PC-3 (cell line): ENCODE measurements around the gene EGF. TPM values are rescaled to one million over a fixed set of nuclear protein-coding genes. Genes with fewer than 3 reads are reported as not detected.
A peak's percentile ranks its signal among the peaks of the same experiment; 100 is the strongest.

ENCODE experiments used
- ATAC-seq: fragments of 200-7000 bp; cut with Tn5 transposase; 2 replicates; pipeline ENCODE4 v1.9.1; 2020; ENCODE audit warnings: mild to moderate bottlenecking, moderate library complexity
- BruUV-seq: library from RNA; stranded (reverse); fragments of 400-500 nt; replicated peaks from 2 replicates; lab custom pipeline; 2021; lab: Mats Ljungman, UMichigan
- CTCF ChIA-PET: fragments of 300-600 bp; sonication (Branson Sonifier 250); formaldehyde crosslinking; loops from one replicate; lab custom pipeline; 2022; ENCODE audit warnings: antibody characterized with exemption; lab: Charles Lee
- POLR2A ChIA-PET: fragments of 300-600 bp; sonication (Branson Sonifier 250); formaldehyde crosslinking; loops from one replicate; lab custom pipeline; 2022; ENCODE audit warnings: antibody characterized with exemption; ENCODE audit not compliant: unreplicated experiment; lab: Charles Lee
- DNase-seq: peaks from one replicate; pipeline ENCODE4 v3.0.0-alpha.2; 2015
- H2AFZ ChIP-seq: fragments of 300-600 bp; sonication (generic); 2 replicates; pipeline ENCODE4 v1.6.0; 2016; ENCODE audit warnings: antibody characterized with exemption, low read length
- H3F3A ChIP-seq: fragments of 300-600 bp; sonication (generic); one replicate; pipeline ENCODE4 v1.6.0; 2017; ENCODE audit warnings: antibody characterized with exemption, low read length, control low read depth, mild to moderate bottlenecking; ENCODE audit not compliant: unreplicated experiment
- H3K27ac ChIP-seq: fragments of 300-600 bp; sonication (generic); 2 replicates; pipeline ENCODE4 v1.5.1; 2016; ENCODE audit warnings: mild to moderate bottlenecking, low read length
- H3K27me3 ChIP-seq: fragments of 300-600 bp; sonication (generic); 2 replicates; pipeline ENCODE4 v1.6.1; 2016; ENCODE audit warnings: low read length, mixed read lengths
- H3K36me3 ChIP-seq: fragments of 300-600 bp; sonication (generic); 2 replicates; pipeline ENCODE4 v1.6.1; 2016; ENCODE audit warnings: low read depth, mixed run types, low read length, mixed read lengths
- H3K4me1 ChIP-seq: fragments of 300-600 bp; sonication (generic); 2 replicates; pipeline ENCODE4 v1.5.1; 2016; ENCODE audit warnings: low read length; ENCODE audit not compliant: insufficient read depth
- H3K4me2 ChIP-seq: fragments of 300-600 bp; sonication (generic); 2 replicates; pipeline ENCODE4 v1.6.0; 2016; ENCODE audit warnings: low read length
- H3K4me3 ChIP-seq: fragments of 300-600 bp; sonication (generic); 2 replicates; pipeline ENCODE4 v1.5.1; 2016; ENCODE audit warnings: mild to moderate bottlenecking, low read length, mixed read lengths
- H3K79me2 ChIP-seq: fragments of 300-600 bp; sonication (generic); 2 replicates; pipeline ENCODE4 v1.6.1; 2017; ENCODE audit warnings: low read length, mixed read lengths
- H3K9ac ChIP-seq: fragments of 300-600 bp; sonication (generic); 2 replicates; pipeline ENCODE4 v1.6.0; 2016; ENCODE audit warnings: mild to moderate bottlenecking, low read length
- H3K9me2 ChIP-seq: fragments of 300-600 bp; sonication (generic); replicated peaks from 2 replicates; pipeline ENCODE4 v1.6.1; 2016; ENCODE audit warnings: mixed run types, low read length, mixed read lengths
- H3K9me3 ChIP-seq: fragments of 300-600 bp; sonication (generic); 2 replicates; pipeline ENCODE4 v1.6.1; 2016; ENCODE audit warnings: low read length, mixed read lengths
- H4K20me1 ChIP-seq: fragments of 300-600 bp; sonication (generic); 2 replicates; pipeline ENCODE4 v1.6.1; 2016; ENCODE audit warnings: low read length, mixed read lengths
- CTCF ChIP-seq: fragments of 300-600 bp; sonication (generic); conservative IDR thresholded peaks from 2 replicates; pipeline ENCODE4 v1.5.1; 2017; ENCODE audit warnings: antibody characterized with exemption, low read depth, mild to moderate bottlenecking, low read length
- EZH2 ChIP-seq: fragments of 300-600 bp; sonication (generic); IDR thresholded peaks from one replicate; pipeline ENCODE4 v1.6.1; 2017; ENCODE audit warnings: antibody characterized with exemption, mild to moderate bottlenecking, low read length; ENCODE audit not compliant: unreplicated experiment
- EZH2phosphoT487 ChIP-seq: fragments of 300-600 bp; sonication (generic); IDR thresholded peaks from 2 replicates; pipeline ENCODE4 v1.6.1; 2018; ENCODE audit warnings: mild to moderate bottlenecking, antibody characterized with exemption, low read length, borderline replicate concordance
- intact Hi-C: fragments of 100-400 bp; cut with micrococcal nuclease; formaldehyde crosslinking; loops from 2 replicates; pipeline ENCODE4 v1.9.0; 2023
- total RNA-seq: library from RNA; depleted of rRNA; stranded (reverse); fragments of >200 nt; gene quantifications from 2 replicates; pipeline ENCODE4 v1.2.3, GENCODE V29; 2014

Gene EGF
- total RNA-seq, 1 experiment from 2014 or later, result 6.1 TPM

DNA sequence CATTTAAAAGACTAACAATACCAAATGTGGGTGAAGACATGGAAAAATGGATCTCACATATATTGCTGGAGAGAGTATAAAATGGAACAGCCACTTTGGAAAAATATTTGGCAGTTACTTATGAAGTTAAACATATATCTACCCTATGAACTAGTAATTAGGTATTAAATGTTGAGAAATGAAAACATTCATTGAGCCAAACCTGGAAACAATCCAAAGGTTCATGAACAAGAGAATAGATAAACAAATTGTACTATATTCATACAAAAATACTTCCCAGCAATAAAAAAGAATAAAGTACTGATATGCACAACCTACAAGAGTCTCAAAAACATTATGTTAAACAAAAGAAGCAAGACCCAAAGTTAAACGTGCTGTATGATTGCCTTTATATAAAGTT, 4.0 kb upstream of the EGF start:
- no peak for DNase-seq
- Histone ChIP-seq H3K9ac (no peak overlapping the region), H3K36me3 (no peaks in the 10 kb centered on the region), H3K27me3 (no peaks in the 10 kb centered on the region), H2AFZ (no peak overlapping the region), H3K4me1 (peaks cover 17% of the 10 kb centered on the region), H4K20me1 (no peaks in the 10 kb centered on the region), H3K9me3 (no peaks in the 10 kb centered on the region), H3F3A (no peaks in the 10 kb centered on the region), H3K27ac (no peak overlapping the region), H3K4me2 (no peak overlapping the region), H3K4me3 (no peak overlapping the region), H3K79me2 (peaks cover 10% of the 10 kb centered on the region), H3K9me2 (no peaks in the 10 kb centered on the region)
- no TSS peak for BruUV-seq
- ATAC-seq, result no peak
- POLR2A ChIA-PET, result no interaction called here
- no peak for TF ChIP-seq CTCF
- TF ChIP-seq EZH2phosphoT487, result no peak
- TF ChIP-seq EZH2, result no peak
- CTCF ChIA-PET, result no interaction called here
- intact Hi-C loops, result no loop called here

DNA sequence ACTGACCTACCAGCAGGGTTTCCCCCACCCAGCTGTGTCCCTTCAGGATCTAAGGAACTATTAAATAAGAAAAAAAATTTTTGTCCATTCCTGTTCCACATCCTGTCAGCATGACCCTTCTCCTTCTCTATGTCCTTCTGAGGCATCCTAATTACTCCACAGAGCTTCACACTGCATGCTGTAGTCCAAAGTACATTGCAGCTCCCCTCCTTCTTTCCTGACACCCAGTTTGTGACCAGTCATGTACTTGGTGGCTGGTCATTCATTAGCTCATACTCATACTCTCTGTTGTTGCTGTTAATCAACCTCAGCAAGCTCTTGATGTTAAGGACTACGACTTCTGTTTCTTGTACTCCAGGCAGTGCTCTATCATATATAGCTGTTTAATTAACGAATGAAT, 2.4 kb upstream of the EGF start:
- H3K4me1 ChIP-seq, result peaks cover 26% of the 10 kb centered on the region
- H3K4me2 ChIP-seq, result no peak overlapping the region
- no peak for TF ChIP-seq CTCF
- no peak for TF ChIP-seq EZH2
- no peak for TF ChIP-seq EZH2phosphoT487
- BruUV-seq, result no TSS peak
- H4K20me1 ChIP-seq, result no peaks in the 10 kb centered on the region
- no peaks in the 10 kb centered on the region for H3K9me3 ChIP-seq
- no peak for DNase-seq
- intact Hi-C loops, result no loop called here
- no peaks in the 10 kb centered on the region for H3K27me3 ChIP-seq
- H3K36me3 ChIP-seq, result no peaks in the 10 kb centered on the region
- ChIA-PET CTCF (no interaction called here), POLR2A (no interaction called here)
- H3K79me2 ChIP-seq, result peaks cover 25% of the 10 kb centered on the region
- H3K9me2 ChIP-seq, result no peaks in the 10 kb centered on the region
- no peak overlapping the region for H3K4me3 ChIP-seq
- H2AFZ ChIP-seq, result no peak overlapping the region
- H3F3A ChIP-seq, result no peaks in the 10 kb centered on the region
- no peak overlapping the region for H3K27ac ChIP-seq
- no peak overlapping the region for H3K9ac ChIP-seq
- no peak for ATAC-seq

DNA sequence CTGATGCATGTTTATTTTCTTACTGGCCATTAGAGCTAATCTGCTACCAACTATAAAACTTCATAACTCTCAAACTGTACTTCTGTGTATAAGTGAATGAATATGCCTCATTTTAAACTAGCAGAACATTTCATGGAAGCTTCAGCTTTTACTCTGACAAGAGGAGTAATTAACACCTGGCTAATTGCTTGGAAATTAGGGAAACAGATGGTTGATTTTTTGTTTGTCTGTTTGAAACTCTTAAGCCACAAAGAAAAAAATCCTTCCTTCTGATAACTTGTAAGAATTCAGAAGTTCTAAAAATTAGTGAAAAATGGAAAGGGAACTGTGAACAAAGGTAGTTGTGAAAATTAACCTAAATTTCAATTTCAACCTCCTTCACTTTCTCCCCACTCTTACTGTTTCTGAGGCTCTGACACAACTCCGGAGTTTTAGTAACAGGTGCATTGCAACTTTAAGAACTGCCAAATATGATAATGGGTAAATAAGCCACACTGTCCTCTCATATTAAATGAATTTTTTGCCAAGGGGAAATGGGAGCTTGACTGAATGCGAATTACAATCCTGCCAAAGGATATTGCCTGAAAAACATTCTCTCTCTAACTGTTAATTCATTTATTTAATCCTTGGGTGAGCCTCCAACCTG, 1.0 kb downstream of the EGF start:
- Histone ChIP-seq H3K36me3 (no peaks in the 10 kb centered on the region), H3F3A (no peaks in the 10 kb centered on the region), H3K4me2 (peak overlapping the region; percentile 96), H3K27me3 (no peaks in the 10 kb centered on the region), H3K27ac (no peak overlapping the region), H3K9me2 (no peaks in the 10 kb centered on the region), H3K4me3 (peak overlapping the region; percentile 80), H3K4me1 (peaks cover 29% of the 10 kb centered on the region), H4K20me1 (no peaks in the 10 kb centered on the region), H3K9me3 (no peaks in the 10 kb centered on the region), H3K9ac (no peak overlapping the region), H3K79me2 (peaks cover 37% of the 10 kb centered on the region), H2AFZ (peak overlapping the region; percentile 91; the same call in 1 of the 2 replicates)
- POLR2A ChIA-PET, result no interaction called here
- no TSS peak for BruUV-seq
- ATAC-seq (no peak; the same call in 1 of the 2 replicates), DNase-seq (no peak)
- TF ChIP-seq CTCF (no peak), EZH2 (no peak), EZH2phosphoT487 (no peak)
- intact Hi-C loops, result loop anchor here (2.0 kb wide), 1 partner anchor 53 kb away; no protein-coding TSS in a partner anchor
- CTCF ChIA-PET, result interaction anchor here (0.6 kb wide), 1 partner anchor 282 kb away, joined by 10 read pairs; no protein-coding TSS in a partner anchor
